ENCODE data around the gene FARS2.

GRCh38 chr6:5677219-5678000, 416.1 kb downstream of the FARS2 start:
- TF ChIP-seq CTCF (conservative IDR thresholded peaks at IDR 0.05; ENCODE audit: low read depth, low read length): no peak
- no peak for TF ChIP-seq EZH2 (IDR thresholded peaks at IDR 0.05; ENCODE audit: borderline replicate concordance, low read depth, low read length, poor library complexity, severe bottlenecking)

Data from A673 (cell line).